NCI-H1417 (cell line): ENCODE measurements around the gene G6PC2.

Experiments used
- DNase-seq, 3 experiments: peaks; one replicate each; lab custom pipeline; 2025; lab: John Stamatoyannopoulos, UW

Gene G6PC2

GRCh38 chr2:168948621-168949212, 47.6 kb downstream of the G6PC2 start:
- DNase-seq: peak in 1 of 3 experiments; percentile 0

- DNase-seq: no peak
Observed at GRCh38 chr2:168949324-168949723, 48.2 kb downstream of the G6PC2 start.

DNA sequence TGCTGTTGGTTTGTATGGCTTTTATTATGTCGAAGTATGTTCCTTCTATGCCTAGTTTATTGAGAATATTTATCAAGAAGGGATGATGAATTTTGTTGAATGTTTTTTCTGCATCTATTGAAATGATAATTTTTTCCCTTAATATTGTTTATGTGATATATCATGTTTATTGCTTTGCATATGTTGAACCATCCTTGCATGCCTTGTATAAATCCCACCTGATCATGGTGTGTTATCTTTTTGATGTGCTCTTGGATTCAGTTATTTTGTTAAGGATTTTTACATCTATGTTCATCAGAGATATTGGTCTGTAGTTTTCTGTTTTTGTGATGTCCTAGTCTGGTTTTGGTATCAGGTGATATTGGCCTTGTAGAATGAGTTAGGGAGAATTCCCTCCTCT, 50.8 kb downstream of the G6PC2 start:
- DNase-seq: no peak

GRCh38 chr2:168952424-168952823, 51.3 kb downstream of the G6PC2 start:
- DNase-seq: no peak

DNA sequence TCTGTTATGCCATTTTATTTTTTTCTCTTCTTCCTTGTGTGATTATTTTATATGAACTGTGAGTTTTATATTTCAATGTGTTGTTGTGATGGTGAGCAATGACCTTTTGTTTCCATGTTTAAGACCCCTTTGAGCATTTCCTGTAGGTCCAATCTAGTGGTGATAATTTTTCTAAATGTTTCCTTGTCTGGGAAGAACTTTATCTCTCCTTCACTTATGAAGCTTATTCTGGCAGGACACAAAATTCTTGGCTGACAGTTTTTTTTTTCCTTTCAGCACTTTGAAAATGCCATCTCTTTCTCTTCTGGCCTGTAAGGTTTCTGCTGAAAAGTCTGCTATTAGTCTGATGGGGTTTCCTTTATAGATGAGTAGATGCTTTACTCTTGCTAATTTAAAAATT, 53.2 kb downstream of the G6PC2 start:
- DNase-seq: no peak

- no peak for DNase-seq
Observed at GRCh38 chr2:168955321-168955720, 54.2 kb downstream of the G6PC2 start.

DNA sequence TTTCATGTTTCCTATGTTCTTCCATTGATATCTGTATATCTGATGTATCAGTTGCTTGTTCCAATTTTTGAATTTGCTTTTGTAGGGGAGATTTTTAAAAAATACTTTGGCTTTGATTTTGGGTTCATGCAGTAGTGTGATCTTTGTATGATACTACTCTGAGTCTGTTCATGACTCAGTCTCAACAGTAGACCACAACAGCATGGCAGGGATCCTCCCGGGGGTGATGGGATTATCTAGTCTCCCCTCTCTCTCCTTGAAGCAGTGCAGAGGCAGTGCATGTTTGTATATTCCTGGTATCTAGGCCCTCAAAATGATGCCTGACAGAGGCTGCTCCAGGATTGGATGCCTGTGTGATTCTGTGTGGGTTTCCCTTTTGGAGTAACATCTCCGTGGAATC, 55.3 kb downstream of the G6PC2 start:
- no peak for DNase-seq
